Pancreas (tissue), 10 donors: ENCODE data around the gene GALNT1. TPM values are rescaled to one million over a fixed set of nuclear protein-coding genes. Genes with fewer than 3 reads are reported as not detected.

Source experiments
- ATAC-seq, 4 donors: fragments of 200-7000 bp; cut with Tn5 transposase; one replicate each; pipeline versions ENCODE4 v1.8.0 to v1.9.1; 2020; ENCODE audit warnings: mild to moderate bottlenecking in 4 of 4, moderate library complexity in 4 of 4
- DNase-seq, 6 donors: peaks; one replicate each; pipeline ENCODE4 v3.0.0-alpha.2; 2020
- FAIRE-seq: peaks from 2 replicates; lab custom pipeline; 2012; peaks lifted over from hg19 to GRCh38; lab: Jason Lieb, UNC
- H3K27ac ChIP-seq, 4 donors: fragments of 200-600 bp; sonication (generic); 1 replicate in 3 of 4; 2 replicates in 1 of 4; pipeline versions ENCODE4 v1.5.0 to v1.8.0; 2020
- H3K27me3 ChIP-seq, 4 donors: fragments of 200-600 bp; one replicate each; pipeline ENCODE4 v1.8.0; 2021
- H3K36me3 ChIP-seq, 3 donors: fragments of 200-600 bp; sonication (generic) in 1 of 3; one replicate each; pipeline versions ENCODE4 v1.5.0 to v1.8.0; 2020 to 2021
- H3K4me1 ChIP-seq, 3 donors: fragments of 200-600 bp; one replicate each; pipeline ENCODE4 v1.8.0; 2021
- H3K4me3 ChIP-seq, 4 donors: fragments of 200-600 bp; sonication (generic) in 2 of 4; one replicate each; pipeline versions ENCODE4 v1.5.0 to v1.8.0; 2020 to 2021
- H3K9me3 ChIP-seq, 4 donors: fragments of 200-600 bp; one replicate each; pipeline ENCODE4 v1.8.0; 2021
- WGBS, 2 donors: extraction: QIAGEN DNeasy Blood & Tissue Kit; methylation state at CpG; one replicate each; pipeline ENCODE4 v1.1.7; 2013; 5-methylcytosine and 5-hydroxymethylcytosine counted together
- intact Hi-C, 3 donors: fragments of 100-400 bp; cut with DNase I; formaldehyde crosslinking; loops; one replicate each; pipeline versions ENCODE4 v1.11.1 to v1.14.2; 2022
- polyA plus RNA-seq, 2 donors: library from polyadenylated mRNA; stranded (reverse); fragments of 200-250 nt; gene quantifications; one replicate each; pipeline ENCODE4 v1.2.3, GENCODE V29; 2013
- total RNA-seq, 6 donors: library from RNA; stranded (reverse); fragmentation: NEBNext Ultra II Directional in 4 of 6; extraction: Animal tissue kit (Norgen Biotek cat#: 25700) in 4 of 6; gene quantifications; one replicate each; pipeline versions ENCODE4 v1.2.1 to v1.2.4, GENCODE V29; 2021 to 2023
- TF ChIP-seq, protein P1 (sequence below), 4 donors: fragments of 200-600 bp; sonication (generic) in 3 of 4; IDR thresholded peaks; one replicate each; pipeline versions ENCODE4 v1.5.0 to v1.8.0; 2021; ENCODE audit warnings: antibody characterized with exemption in 4 of 4
- donor health status: healthy with polysubstance abuse.
- donor health status: DM: no; HTN: no; CAD: no; lungs with moderate emphysema.
- donor health status: DM: no; HTN: no; CAD: no.
- donor health status: control.
- donor health status: control.
- donor health status: Bipolar disorder and iron deficiency.
- donor health status: DM: yes; HTN: yes; CAD: no.
- donor health status: DM: no; HTN: no; CAD: no.
- donor health status: DM: no; HTN: no; CAD: no.
- donor health status: DM: yes; HTN: yes; CAD: no.

Gene GALNT1
- total and polyA plus RNA-seq, 8 donors = 6.8 to 59.6 (median 25.8) TPM

GRCh38 chr18:35577045-35577848, 4.3 kb upstream of the GALNT1 start:
- H3K27me3 ChIP-seq = no peaks in the 10 kb centered on the region
- no peak overlapping the region for H3K4me3 ChIP-seq
- no peak for DNase-seq
- no peaks in the 10 kb centered on the region for H3K4me1 ChIP-seq
- ATAC-seq = no peak
- WGBS, 2 donors = 83 to 90% methylated on average over 8 of the region's 8 CpGs
- H3K36me3 ChIP-seq = no peaks in the 10 kb centered on the region
- H3K9me3 ChIP-seq = no peaks in the 10 kb centered on the region
- FAIRE-seq = no peak
- no peak overlapping the region for H3K27ac ChIP-seq
- TF ChIP-seq, protein P1, sequence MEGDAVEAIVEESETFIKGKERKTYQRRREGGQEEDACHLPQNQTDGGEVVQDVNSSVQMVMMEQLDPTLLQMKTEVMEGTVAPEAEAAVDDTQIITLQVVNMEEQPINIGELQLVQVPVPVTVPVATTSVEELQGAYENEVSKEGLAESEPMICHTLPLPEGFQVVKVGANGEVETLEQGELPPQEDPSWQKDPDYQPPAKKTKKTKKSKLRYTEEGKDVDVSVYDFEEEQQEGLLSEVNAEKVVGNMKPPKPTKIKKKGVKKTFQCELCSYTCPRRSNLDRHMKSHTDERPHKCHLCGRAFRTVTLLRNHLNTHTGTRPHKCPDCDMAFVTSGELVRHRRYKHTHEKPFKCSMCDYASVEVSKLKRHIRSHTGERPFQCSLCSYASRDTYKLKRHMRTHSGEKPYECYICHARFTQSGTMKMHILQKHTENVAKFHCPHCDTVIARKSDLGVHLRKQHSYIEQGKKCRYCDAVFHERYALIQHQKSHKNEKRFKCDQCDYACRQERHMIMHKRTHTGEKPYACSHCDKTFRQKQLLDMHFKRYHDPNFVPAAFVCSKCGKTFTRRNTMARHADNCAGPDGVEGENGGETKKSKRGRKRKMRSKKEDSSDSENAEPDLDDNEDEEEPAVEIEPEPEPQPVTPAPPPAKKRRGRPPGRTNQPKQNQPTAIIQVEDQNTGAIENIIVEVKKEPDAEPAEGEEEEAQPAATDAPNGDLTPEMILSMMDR (IDR thresholded peaks at IDR 0.05) = no peak
- intact Hi-C loops = no loop called here

- TF ChIP-seq, protein P1 (IDR thresholded peaks at IDR 0.05) = no peak
- FAIRE-seq = no peak
- H3K27ac ChIP-seq = no peak overlapping the region
- H3K9me3 ChIP-seq = no peaks in the 10 kb centered on the region
- H3K27me3 ChIP-seq = no peaks in the 10 kb centered on the region
- 29 to 37% methylated on average over 1 of the region's 1 CpG for WGBS, 2 donors
- no peaks in the 10 kb centered on the region for H3K36me3 ChIP-seq
- intact Hi-C loops = no loop called here
- no peak for ATAC-seq
- no peak for DNase-seq
- H3K4me3 ChIP-seq = no peak overlapping the region
- peaks cover 0 to 10% (median 5%) of the 10 kb centered on the region in 3 donors for H3K4me1 ChIP-seq
Measured at GRCh38 chr18:35578481-35578880, 3.1 kb upstream of the GALNT1 start.

GRCh38 chr18:35578936-35579335, 2.6 kb upstream of the GALNT1 start:
- FAIRE-seq (no peak), ATAC-seq (no peak), DNase-seq (no peak)
- TF ChIP-seq, protein P1 (IDR thresholded peaks at IDR 0.05) = no peak
- Histone ChIP-seq H3K4me1 (peaks cover 0 to 11% (median 9%) of the 10 kb centered on the region in 3 donors), H3K9me3 (no peaks in the 10 kb centered on the region), H3K36me3 (no peaks in the 10 kb centered on the region), H3K27ac (no peak overlapping the region), H3K27me3 (no peaks in the 10 kb centered on the region), H3K4me3 (no peak overlapping the region)
- intact Hi-C loops = no loop called here
- 83 to 86% methylated on average over 4 of the region's 4 CpGs for WGBS, 2 donors

DNA sequence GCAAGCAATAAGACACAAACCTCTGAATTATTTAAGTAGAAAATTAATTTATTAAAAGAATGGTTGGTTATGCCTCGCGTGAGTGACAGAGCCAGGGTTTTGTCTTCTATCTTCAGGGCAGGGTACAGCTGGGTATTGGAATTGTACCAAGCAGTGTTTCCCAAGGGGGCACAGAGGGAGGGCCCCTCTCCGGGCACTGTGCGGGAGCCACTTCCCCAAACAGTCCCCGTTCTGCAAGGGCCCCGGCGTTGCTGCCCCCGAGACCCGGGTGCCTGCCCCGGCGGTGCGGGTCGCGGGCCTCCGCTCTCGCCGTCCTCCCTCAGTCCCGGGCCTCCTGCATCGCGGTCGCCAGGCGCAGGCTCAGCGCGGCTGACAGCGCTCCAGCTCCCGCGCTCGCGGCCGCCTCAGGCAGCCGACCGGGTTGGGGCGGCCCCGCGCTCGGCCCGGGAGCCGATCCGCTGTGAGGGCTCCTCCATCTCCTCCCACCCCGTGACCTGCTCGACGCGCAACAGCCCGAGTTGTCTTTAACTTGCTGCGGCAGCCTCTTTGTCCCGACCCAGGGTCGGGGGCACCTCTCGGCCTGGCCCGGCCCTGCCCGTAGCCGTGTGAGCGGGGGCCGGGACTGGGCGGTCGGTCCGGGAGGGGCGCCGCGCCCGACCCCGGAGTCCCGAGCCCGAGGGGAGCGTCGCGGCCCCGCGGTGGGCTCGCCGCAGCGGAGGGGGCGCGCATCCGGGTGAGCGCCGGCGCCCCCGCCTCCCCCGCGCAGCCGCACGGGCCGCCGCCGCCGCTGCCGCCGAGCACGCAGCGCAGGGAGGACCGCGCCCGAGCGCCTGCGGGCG, 620 bp upstream of the GALNT1 start:
- peak; percentile 81 to 86 (median 84) for ATAC-seq
- peak; percentile 49 to 84 (median 62) for DNase-seq
- Histone ChIP-seq H3K27ac (peak overlapping the region; percentile 79 to 93 (median 92)), H3K4me3 (peak overlapping the region; percentile 50 to 82 (median 74)), H3K4me1 (peaks cover 0 to 11% (median 9%) of the 10 kb centered on the region in 3 donors), H3K9me3 (no peaks in the 10 kb centered on the region), H3K36me3 (no peaks in the 10 kb centered on the region), H3K27me3 (no peaks in the 10 kb centered on the region)
- intact Hi-C loops = no loop called here
- no peak for FAIRE-seq
- TF ChIP-seq, protein P1 (IDR thresholded peaks at IDR 0.05) = no peak
- WGBS, 2 donors = 0% methylated on average over 10 to 96 of the region's 96 CpGs
